H9 (cell line): ENCODE measurements around the gene CREBRF. TPM values are rescaled to one million over a fixed set of nuclear protein-coding genes. Genes with fewer than 3 reads are reported as not detected.

Source experiments
- DNase-seq: peaks from one replicate; pipeline ENCODE4 v3.0.0-alpha.2; 2017
- H2AFZ ChIP-seq: one replicate; pipeline ENCODE4 v1.6.1; 2013; ENCODE audit warnings: mild to moderate bottlenecking, low read length, control low read depth, moderate library complexity
- H2AK5ac ChIP-seq: 2 replicates; pipeline ENCODE4 v1.6.1; 2013; ENCODE audit warnings: low read length, control low read depth, mixed read lengths; ENCODE audit not compliant: insufficient read length
- H2BK120ac ChIP-seq: one replicate; pipeline ENCODE4 v1.6.1; 2013; ENCODE audit warnings: low read depth, mild to moderate bottlenecking, low read length, control low read depth, inconsistent platforms; ENCODE audit not compliant: poor library complexity, severe bottlenecking
- H2BK12ac ChIP-seq: 2 replicates; pipeline ENCODE4 v1.6.1; 2013; ENCODE audit warnings: low read length, control low read depth, mixed read lengths, low read depth; ENCODE audit not compliant: insufficient read length
- H2BK15ac ChIP-seq: 2 replicates; pipeline ENCODE4 v1.6.1; 2013; ENCODE audit warnings: low read depth, low read length, control low read depth
- H2BK20ac ChIP-seq: one replicate; pipeline ENCODE4 v1.6.1; 2013; ENCODE audit warnings: low read depth, mild to moderate bottlenecking, low read length, control low read depth, inconsistent platforms; ENCODE audit not compliant: poor library complexity, severe bottlenecking
- H2BK5ac ChIP-seq: 2 replicates; pipeline ENCODE4 v1.6.1; 2013; ENCODE audit warnings: low read length, control low read depth, mixed read lengths; ENCODE audit not compliant: insufficient read length
- H3K14ac ChIP-seq: 2 replicates; pipeline ENCODE4 v1.6.1; 2013; ENCODE audit warnings: low read length, control low read depth; ENCODE audit not compliant: insufficient read depth
- H3K18ac ChIP-seq: 2 replicates; pipeline ENCODE4 v1.6.1; 2013; ENCODE audit warnings: low read depth, mild to moderate bottlenecking, mixed read lengths, low read length, control low read depth; ENCODE audit not compliant: insufficient read length
- H3K23ac ChIP-seq: 2 replicates; pipeline ENCODE4 v1.6.1; 2013; ENCODE audit warnings: low read length, control low read depth, mixed read lengths, low read depth; ENCODE audit not compliant: insufficient read length
- H3K23me2 ChIP-seq: 2 replicates; pipeline ENCODE4 v1.6.1; 2013; ENCODE audit warnings: low read depth, mild to moderate bottlenecking, mixed read lengths, low read length, control low read depth; ENCODE audit not compliant: insufficient read length, poor library complexity, severe bottlenecking
- H3K27ac ChIP-seq: 2 replicates; pipeline ENCODE4 v1.5.1; 2013; ENCODE audit warnings: low read length, control low read depth, mixed read lengths, low read depth; ENCODE audit not compliant: insufficient read length
- H3K27me3 ChIP-seq: 2 replicates; pipeline ENCODE4 v1.6.1; 2013; ENCODE audit warnings: low read length, control low read depth, inconsistent platforms; ENCODE audit not compliant: insufficient read depth
- H3K4ac ChIP-seq: 2 replicates; pipeline ENCODE4 v1.6.1; 2013; ENCODE audit warnings: low read depth, mild to moderate bottlenecking, control low read depth, inconsistent platforms, low read length, moderate library complexity
- H3K4me1 ChIP-seq: 2 replicates; pipeline ENCODE4 v1.6.1; 2013; ENCODE audit warnings: low read length, control low read depth, inconsistent platforms; ENCODE audit not compliant: insufficient read depth
- H3K4me2 ChIP-seq: 2 replicates; pipeline ENCODE4 v1.6.1; 2013; ENCODE audit warnings: low read length, control low read depth, mixed read lengths; ENCODE audit not compliant: insufficient read length, insufficient read depth
- H3K56ac ChIP-seq: 2 replicates; pipeline ENCODE4 v1.6.1; 2013; ENCODE audit warnings: low read depth, mild to moderate bottlenecking, mixed read lengths, low read length, control low read depth; ENCODE audit not compliant: insufficient read length
- H3K79me1 ChIP-seq: 2 replicates; pipeline ENCODE4 v1.6.1; 2013; ENCODE audit warnings: low read depth, mild to moderate bottlenecking, moderate library complexity, low read length, control low read depth, inconsistent platforms; ENCODE audit not compliant: insufficient read depth, poor library complexity, severe bottlenecking
- H3K79me2 ChIP-seq: 2 replicates; pipeline ENCODE4 v1.6.1; 2013; ENCODE audit warnings: low read length, control low read depth, inconsistent platforms; ENCODE audit not compliant: insufficient read depth
- H3K9ac ChIP-seq: 2 replicates; pipeline ENCODE4 v1.6.1; 2013; ENCODE audit warnings: low read length, control low read depth, mixed read lengths; ENCODE audit not compliant: insufficient read length; ENCODE audit errors: extremely low read depth
- H3K9me3 ChIP-seq: one replicate; pipeline ENCODE4 v1.6.1; 2013; ENCODE audit warnings: low read depth, low read length, inconsistent platforms; ENCODE audit not compliant: control insufficient read depth
- H3T11ph ChIP-seq: one replicate; pipeline ENCODE4 v1.6.1; 2013; ENCODE audit warnings: mild to moderate bottlenecking, low read length, control low read depth, inconsistent platforms
- H4K20me1 ChIP-seq: one replicate; pipeline ENCODE4 v1.6.1; 2013; ENCODE audit not compliant: control insufficient read depth, insufficient read length, insufficient read depth
- H4K5ac ChIP-seq: 2 replicates; pipeline ENCODE4 v1.6.1; 2013; ENCODE audit warnings: low read depth, mild to moderate bottlenecking, mixed read lengths, low read length, control low read depth; ENCODE audit not compliant: insufficient read length
- H4K8ac ChIP-seq: replicated peaks from 2 replicates; pipeline ENCODE4 v1.6.1; 2013; ENCODE audit warnings: low read length, control low read depth, mixed read lengths, low read depth; ENCODE audit not compliant: insufficient read length
- H4K91ac ChIP-seq: 2 replicates; pipeline ENCODE4 v1.6.1; 2013; ENCODE audit warnings: low read depth, mild to moderate bottlenecking, moderate library complexity, mixed read lengths, low read length, control low read depth; ENCODE audit not compliant: insufficient read length
- H3K27ac Mint-ChIP-seq, 3 experiments: 2 replicates in 2 of 3; 3 replicates in 1 of 3; pipeline ENCODE4 v1.8.0; 2020 to 2021; ENCODE audit warnings: mixed read lengths in 3 of 3, mild to moderate bottlenecking in 1 of 3, moderate library complexity in 1 of 3
- H3K27me3 Mint-ChIP-seq: 2 replicates; pipeline ENCODE4 v1.8.0; 2021; ENCODE audit warnings: low read depth, mild to moderate bottlenecking, moderate library complexity, mixed read lengths
- H3K36me3 Mint-ChIP-seq, 3 experiments: 2 replicates in 2 of 3; 3 replicates in 1 of 3; pipeline ENCODE4 v1.8.0; 2020 to 2021; ENCODE audit warnings: low read depth in 3 of 3, mixed read lengths in 3 of 3; ENCODE audit not compliant: insufficient read depth in 1 of 3
- H3K4me1 Mint-ChIP-seq, 2 experiments: 2 replicates each; pipeline ENCODE4 v1.8.0; 2020; ENCODE audit warnings: mixed read lengths in 2 of 2
- H3K4me3 Mint-ChIP-seq, 2 experiments: 2 replicates in 1 of 2; 3 replicates in 1 of 2; pipeline ENCODE4 v1.8.0; 2020 to 2021; ENCODE audit warnings: mild to moderate bottlenecking in 2 of 2, mixed read lengths in 2 of 2, moderate library complexity in 1 of 2
- H3K9me3 Mint-ChIP-seq, 2 experiments: 2 replicates in 1 of 2; 3 replicates in 1 of 2; pipeline ENCODE4 v1.8.0; 2020; ENCODE audit warnings: mild to moderate bottlenecking in 2 of 2, mixed read lengths in 2 of 2, moderate library complexity in 1 of 2
- WGBS: extraction: QIAGEN DNeasy Blood & Tissue Kit; methylation state at CpG from one replicate; pipeline ENCODE4 v1.1.7; 2013; ENCODE audit warnings: missing lambda C conversion rate, low lambda C conversion rate, mixed read lengths; ENCODE audit not compliant: insufficient read length; ENCODE audit errors: extremely low coverage; 5-methylcytosine and 5-hydroxymethylcytosine counted together
- total RNA-seq: library from RNA; stranded (reverse); gene quantifications from 2 replicates; pipeline ENCODE4 v1.2.1, GENCODE V29; 2021
- TF ChIP-seq, protein P1 (sequence below): fragments of 200-600 bp; sonication (generic); conservative IDR thresholded peaks from 3 replicates; pipeline ENCODE4 v1.8.0; 2021; ENCODE audit warnings: antibody characterized with exemption, mild to moderate bottlenecking

CREBRF gene
- total RNA-seq, 1 experiment from 2014 or later = 2.7 TPM

DNA sequence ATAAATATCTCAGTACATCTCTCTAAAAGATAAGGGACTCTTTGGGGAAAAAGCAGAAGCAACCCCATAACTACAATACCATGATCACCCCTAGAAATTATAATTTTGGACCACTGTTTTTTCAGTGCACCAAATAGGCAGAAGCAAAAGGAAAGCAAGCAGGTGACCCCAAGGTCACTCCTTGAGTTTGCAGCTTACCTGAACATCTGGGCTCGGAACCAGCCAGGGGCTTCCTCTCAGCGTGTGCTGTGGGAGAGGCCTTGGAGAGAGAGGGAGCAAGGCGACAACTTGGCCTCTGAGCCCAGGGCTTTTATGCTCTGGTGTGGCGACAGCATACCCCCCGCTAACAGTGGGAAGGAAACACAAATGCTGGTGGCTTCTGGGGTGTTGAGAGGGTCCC is 105.0 kb downstream of the CREBRF start:
- H3K23me2 ChIP-seq = no peaks in the 10 kb centered on the region
- no peak overlapping the region for H3K18ac ChIP-seq
- no peak overlapping the region for H2BK20ac ChIP-seq
- no peaks in the 10 kb centered on the region for H3K79me2 ChIP-seq
- no peak overlapping the region for H4K91ac ChIP-seq
- H3K27me3 ChIP-seq = no peaks in the 10 kb centered on the region
- no peak overlapping the region for H4K5ac ChIP-seq
- H4K20me1 ChIP-seq = no peaks in the 10 kb centered on the region
- no peak overlapping the region for H3K9ac ChIP-seq
- H2AFZ ChIP-seq = no peak overlapping the region
- Mint-ChIP-seq H3K27ac (no peak overlapping the region), H3K9me3 (no peaks in the 10 kb centered on the region), H3K27me3 (no peaks in the 10 kb centered on the region), H3K4me1 (no peaks in the 10 kb centered on the region), H3K4me3 (no peak overlapping the region), H3K36me3 (peaks cover 0 to 31% (median under 1%) of the 10 kb centered on the region in 3 experiments; a peak in 4 of 7 replicates)
- no peaks in the 10 kb centered on the region for H3K9me3 ChIP-seq
- TF ChIP-seq, protein P1, sequence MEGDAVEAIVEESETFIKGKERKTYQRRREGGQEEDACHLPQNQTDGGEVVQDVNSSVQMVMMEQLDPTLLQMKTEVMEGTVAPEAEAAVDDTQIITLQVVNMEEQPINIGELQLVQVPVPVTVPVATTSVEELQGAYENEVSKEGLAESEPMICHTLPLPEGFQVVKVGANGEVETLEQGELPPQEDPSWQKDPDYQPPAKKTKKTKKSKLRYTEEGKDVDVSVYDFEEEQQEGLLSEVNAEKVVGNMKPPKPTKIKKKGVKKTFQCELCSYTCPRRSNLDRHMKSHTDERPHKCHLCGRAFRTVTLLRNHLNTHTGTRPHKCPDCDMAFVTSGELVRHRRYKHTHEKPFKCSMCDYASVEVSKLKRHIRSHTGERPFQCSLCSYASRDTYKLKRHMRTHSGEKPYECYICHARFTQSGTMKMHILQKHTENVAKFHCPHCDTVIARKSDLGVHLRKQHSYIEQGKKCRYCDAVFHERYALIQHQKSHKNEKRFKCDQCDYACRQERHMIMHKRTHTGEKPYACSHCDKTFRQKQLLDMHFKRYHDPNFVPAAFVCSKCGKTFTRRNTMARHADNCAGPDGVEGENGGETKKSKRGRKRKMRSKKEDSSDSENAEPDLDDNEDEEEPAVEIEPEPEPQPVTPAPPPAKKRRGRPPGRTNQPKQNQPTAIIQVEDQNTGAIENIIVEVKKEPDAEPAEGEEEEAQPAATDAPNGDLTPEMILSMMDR = no peak
- H3K14ac ChIP-seq = no peak overlapping the region
- H3K4ac ChIP-seq = no peak overlapping the region
- H3K4me2 ChIP-seq = no peak overlapping the region
- no peak overlapping the region for H2BK5ac ChIP-seq
- no peak for DNase-seq
- H2BK12ac ChIP-seq = no peak overlapping the region
- no peak overlapping the region for H3K23ac ChIP-seq
- no peak overlapping the region for H2BK120ac ChIP-seq
- no peak overlapping the region for H2BK15ac ChIP-seq
- H2AK5ac ChIP-seq = no peak overlapping the region
- no CpG with 5 or more reads among the region's 5 CpGs for WGBS
- no peak overlapping the region for H3K27ac ChIP-seq
- no peaks in the 10 kb centered on the region for H3K79me1 ChIP-seq
- H4K8ac ChIP-seq = no peak overlapping the region
- no peak overlapping the region for H3T11ph ChIP-seq
- no peaks in the 10 kb centered on the region for H3K4me1 ChIP-seq
- no peak overlapping the region for H3K56ac ChIP-seq
